HG03139 (cell line): ENCODE results near the gene AUTS2.

Experiments used
- ATAC-seq: cut with Tn5 transposase; IDR thresholded peaks from one replicate; pipeline ENCODE4 v1.9.1; 2021; ENCODE audit not compliant: unreplicated experiment

Gene AUTS2

GRCh38 chr7:70738151-70738885, 1140.0 kb downstream of the AUTS2 start:
- no peak for ATAC-seq

GRCh38 chr7:70739646-70740210, 1141.5 kb downstream of the AUTS2 start:
- no peak for ATAC-seq

- no peak for ATAC-seq
Measured at GRCh38 chr7:70741666-70742065, 1143.4 kb downstream of the AUTS2 start.

GRCh38 chr7:70743531-70744325, 1145.5 kb downstream of the AUTS2 start:
- no peak for ATAC-seq

GRCh38 chr7:70744492-70744891, 1146.2 kb downstream of the AUTS2 start:
- ATAC-seq: no peak

- no peak for ATAC-seq
Measured at GRCh38 chr7:70749831-70750230, 1151.6 kb downstream of the AUTS2 start.

GRCh38 chr7:70751895-70752294, 1153.6 kb downstream of the AUTS2 start:
- ATAC-seq: no peak

- ATAC-seq: no peak
Measured at GRCh38 chr7:70752794-70753241, 1154.5 kb downstream of the AUTS2 start.

- no peak for ATAC-seq
Measured at GRCh38 chr7:70756789-70757188, 1158.5 kb downstream of the AUTS2 start.

- ATAC-seq: no peak
Measured at GRCh38 chr7:70758646-70759045, 1160.4 kb downstream of the AUTS2 start.

GRCh38 chr7:70759674-70760073, 1161.4 kb downstream of the AUTS2 start:
- ATAC-seq: no peak

GRCh38 chr7:70761711-70762328, 1163.5 kb downstream of the AUTS2 start:
- no peak for ATAC-seq

- ATAC-seq: no peak
Measured at GRCh38 chr7:70762696-70763095, 1164.4 kb downstream of the AUTS2 start.

GRCh38 chr7:70763961-70764691, 1165.9 kb downstream of the AUTS2 start:
- peak; percentile 67 for ATAC-seq

- no peak for ATAC-seq
Measured at GRCh38 chr7:70764701-70765208, 1166.5 kb downstream of the AUTS2 start.

GRCh38 chr7:70765651-70766050, 1167.4 kb downstream of the AUTS2 start:
- no peak for ATAC-seq

GRCh38 chr7:70766109-70766508, 1167.8 kb downstream of the AUTS2 start:
- ATAC-seq: no peak

- no peak for ATAC-seq
Measured at GRCh38 chr7:70766694-70767093, 1168.4 kb downstream of the AUTS2 start.

GRCh38 chr7:70770154-70770553, 1171.9 kb downstream of the AUTS2 start:
- no peak for ATAC-seq

GRCh38 chr7:70771451-70771850, 1173.2 kb downstream of the AUTS2 start:
- no peak for ATAC-seq

GRCh38 chr7:70772891-70773290, 1174.6 kb downstream of the AUTS2 start:
- ATAC-seq: no peak
